T-helper 9 cell (primary cell): ENCODE measurements around the gene CLDN22.

ENCODE experiments used
- DNase-seq: peaks from one replicate; pipeline ENCODE4 v3.0.0-alpha.2; 2020

The CLDN22 gene

DNA sequence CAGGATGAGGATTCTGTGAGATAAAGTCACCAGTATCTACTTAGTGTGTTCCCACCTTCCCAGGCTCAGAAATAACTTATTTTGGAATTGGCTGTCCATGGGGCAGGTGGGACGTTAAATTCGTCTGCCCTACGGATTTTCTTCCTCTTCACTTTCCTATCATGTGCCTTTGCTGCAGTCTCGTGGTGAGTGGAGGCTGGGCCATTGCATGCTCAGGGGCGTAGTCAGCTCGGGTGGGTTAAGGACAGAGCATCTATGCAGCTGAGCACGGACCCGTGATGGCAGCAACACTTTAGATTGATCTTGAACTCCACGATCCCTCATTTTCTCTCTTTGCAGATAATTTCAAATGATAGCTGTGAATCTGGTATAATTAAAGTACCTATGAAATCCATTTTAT, 51.5 kb downstream of the CLDN22 start:
- no peak for DNase-seq
